Gastroesophageal sphincter (tissue), 3 donors: ENCODE data around the gene DNASE2B.

Experiments used
- EP300 ChIP-seq: sonication (generic); formaldehyde crosslinking; IDR thresholded peaks from one replicate; pipeline ENCODE4 v1.6.1; 2017; ENCODE audit warnings: antibody characterized with exemption, mild to moderate bottlenecking
- TF ChIP-seq, protein P1 (sequence below), 4 experiments: fragments of 200-600 bp in 2 of 4; fragments of 450-650 bp in 2 of 4; sonication (generic) in 1 of 4; IDR thresholded peaks; one replicate each; pipeline ENCODE4 v1.5.1; 2017 to 2019; ENCODE audit warnings: antibody characterized with exemption in 4 of 4, mild to moderate bottlenecking in 2 of 4, moderate library complexity in 2 of 4

DNA sequence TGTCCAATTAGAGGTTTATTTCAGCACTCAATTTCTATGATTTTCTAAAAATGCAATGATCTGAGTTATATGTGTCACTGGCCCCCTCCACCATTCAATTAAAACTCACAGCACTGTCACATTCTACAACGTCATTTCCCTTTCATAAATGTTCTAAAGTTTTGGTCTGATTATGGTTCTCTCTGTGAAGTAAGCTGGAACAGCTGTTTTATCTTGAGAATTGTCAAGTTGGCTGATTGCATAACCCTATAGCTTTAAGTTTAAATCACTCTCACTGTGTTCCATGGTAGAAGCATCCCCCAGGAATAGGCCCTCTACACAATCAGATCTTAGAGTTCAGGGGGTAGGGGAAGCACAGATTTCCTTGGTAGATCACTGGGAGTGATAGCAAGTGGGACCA is 41.4 kb upstream of the DNASE2B start:
- TF ChIP-seq, protein P1, sequence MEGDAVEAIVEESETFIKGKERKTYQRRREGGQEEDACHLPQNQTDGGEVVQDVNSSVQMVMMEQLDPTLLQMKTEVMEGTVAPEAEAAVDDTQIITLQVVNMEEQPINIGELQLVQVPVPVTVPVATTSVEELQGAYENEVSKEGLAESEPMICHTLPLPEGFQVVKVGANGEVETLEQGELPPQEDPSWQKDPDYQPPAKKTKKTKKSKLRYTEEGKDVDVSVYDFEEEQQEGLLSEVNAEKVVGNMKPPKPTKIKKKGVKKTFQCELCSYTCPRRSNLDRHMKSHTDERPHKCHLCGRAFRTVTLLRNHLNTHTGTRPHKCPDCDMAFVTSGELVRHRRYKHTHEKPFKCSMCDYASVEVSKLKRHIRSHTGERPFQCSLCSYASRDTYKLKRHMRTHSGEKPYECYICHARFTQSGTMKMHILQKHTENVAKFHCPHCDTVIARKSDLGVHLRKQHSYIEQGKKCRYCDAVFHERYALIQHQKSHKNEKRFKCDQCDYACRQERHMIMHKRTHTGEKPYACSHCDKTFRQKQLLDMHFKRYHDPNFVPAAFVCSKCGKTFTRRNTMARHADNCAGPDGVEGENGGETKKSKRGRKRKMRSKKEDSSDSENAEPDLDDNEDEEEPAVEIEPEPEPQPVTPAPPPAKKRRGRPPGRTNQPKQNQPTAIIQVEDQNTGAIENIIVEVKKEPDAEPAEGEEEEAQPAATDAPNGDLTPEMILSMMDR (IDR thresholded peaks at IDR 0.05), result no peak
- TF ChIP-seq EP300, result no peak
